A549 (cell line): ENCODE measurements around the gene PGK1.

Experiments
- CBX8 ChIP-seq: fragments of 200-600 bp; sonication (generic); IDR thresholded peaks from 2 replicates; pipeline ENCODE4 v1.6.1; 2016
- CTCF ChIP-seq: fragments of >200 bp; sonication (Bioruptor Twin); formaldehyde crosslinking; IDR thresholded peaks from 3 replicates; pipeline ENCODE4 v1.5.1; 2016
- EP300 ChIP-seq, 2 experiments: fragments of >200 bp; sonication (Bioruptor Twin); formaldehyde crosslinking; IDR thresholded peaks; 2 replicates in 1 of 2; 3 replicates in 1 of 2; pipeline ENCODE4 v1.6.1; 2016 to 2017
- HDAC2 ChIP-seq: fragments of 200-600 bp; sonication (generic); IDR thresholded peaks from 2 replicates; pipeline ENCODE4 v1.6.1; 2016
- KDM1A ChIP-seq: fragments of 200-600 bp; sonication (generic); IDR thresholded peaks from 2 replicates; pipeline ENCODE4 v1.6.1; 2016; ENCODE audit warnings: low read depth, mild to moderate bottlenecking
- NFE2L2 ChIP-seq: fragments of 150-350 bp; conservative IDR thresholded peaks from 2 replicates; pipeline ENCODE4 v1.6.1; 2014; ENCODE audit warnings: low read length
- NR3C1 ChIP-seq: fragments of >200 bp; sonication (Bioruptor Twin); formaldehyde crosslinking; IDR thresholded peaks from 3 replicates; pipeline ENCODE4 v1.6.1; 2017
- POLR2A ChIP-seq: IDR thresholded peaks from 2 replicates; pipeline ENCODE4 v1.6.1; 2012; ENCODE audit warnings: mild to moderate bottlenecking, low read length
- ZNF302 ChIP-seq: fragments of 250-450 bp; sonication (Bioruptor Pico); IDR thresholded peaks from 2 replicates; pipeline ENCODE4 v1.9.0; 2021; ENCODE audit warnings: inconsistent platforms, mild to moderate bottlenecking, moderate library complexity

- TF ChIP-seq CTCF, result no peak
- no peak for TF ChIP-seq POLR2A
- TF ChIP-seq HDAC2, result no peak
- TF ChIP-seq KDM1A, result no peak
- no peak for TF ChIP-seq EP300 (IDR thresholded peaks at IDR 0.05)
- no peak for TF ChIP-seq CBX8
- no peak for TF ChIP-seq NR3C1
- no peak for TF ChIP-seq NFE2L2
- no peak for TF ChIP-seq ZNF302
These were observed 5.4 kb downstream of the PGK1 start for GRCh38 chrX:78109458-78109857.
